ENCODE measurements around the gene TRAFD1.

Gene TRAFD1

GRCh38 chr12:112175361-112176155 is 50.2 kb downstream of the TRAFD1 start:
- no peak overlapping the region for H3K4me3 ChIP-seq (ENCODE audit: insufficient read depth, low read length, poor library complexity, severe bottlenecking)
- no peak overlapping the region for H3K4me2 ChIP-seq (ENCODE audit: low read depth, low read length, poor library complexity, severe bottlenecking)
- H2AFZ ChIP-seq (ENCODE audit: low read depth, low read length, severe bottlenecking) = no peak overlapping the region
- no peaks in the 10 kb centered on the region for H3K9me3 ChIP-seq (ENCODE audit: insufficient read depth, low read length)
- H4K20me1 ChIP-seq (ENCODE audit: low read depth, low read length) = no peaks in the 10 kb centered on the region
- H3K36me3 ChIP-seq (ENCODE audit: low read length) = no peaks in the 10 kb centered on the region
- no peak overlapping the region for H3K27ac ChIP-seq (ENCODE audit: low read depth, low read length)
- no peak overlapping the region for H3K9ac ChIP-seq (ENCODE audit: low read length)
- H3F3A ChIP-seq (ENCODE audit: insufficient read depth) = no peaks in the 10 kb centered on the region
- no peaks in the 10 kb centered on the region for H3K27me3 ChIP-seq (ENCODE audit: low read length)
- TF ChIP-seq EZH2phosphoT487 (conservative IDR thresholded peaks at IDR 0.05; ENCODE audit: low read length) = no peak
- TF ChIP-seq, protein P1, sequence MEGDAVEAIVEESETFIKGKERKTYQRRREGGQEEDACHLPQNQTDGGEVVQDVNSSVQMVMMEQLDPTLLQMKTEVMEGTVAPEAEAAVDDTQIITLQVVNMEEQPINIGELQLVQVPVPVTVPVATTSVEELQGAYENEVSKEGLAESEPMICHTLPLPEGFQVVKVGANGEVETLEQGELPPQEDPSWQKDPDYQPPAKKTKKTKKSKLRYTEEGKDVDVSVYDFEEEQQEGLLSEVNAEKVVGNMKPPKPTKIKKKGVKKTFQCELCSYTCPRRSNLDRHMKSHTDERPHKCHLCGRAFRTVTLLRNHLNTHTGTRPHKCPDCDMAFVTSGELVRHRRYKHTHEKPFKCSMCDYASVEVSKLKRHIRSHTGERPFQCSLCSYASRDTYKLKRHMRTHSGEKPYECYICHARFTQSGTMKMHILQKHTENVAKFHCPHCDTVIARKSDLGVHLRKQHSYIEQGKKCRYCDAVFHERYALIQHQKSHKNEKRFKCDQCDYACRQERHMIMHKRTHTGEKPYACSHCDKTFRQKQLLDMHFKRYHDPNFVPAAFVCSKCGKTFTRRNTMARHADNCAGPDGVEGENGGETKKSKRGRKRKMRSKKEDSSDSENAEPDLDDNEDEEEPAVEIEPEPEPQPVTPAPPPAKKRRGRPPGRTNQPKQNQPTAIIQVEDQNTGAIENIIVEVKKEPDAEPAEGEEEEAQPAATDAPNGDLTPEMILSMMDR (IDR thresholded peaks at IDR 0.05; ENCODE audit: insufficient read depth, low read length, poor library complexity, severe bottlenecking) = no peak
- H3K79me2 ChIP-seq (ENCODE audit: insufficient read depth, low read length) = no peaks in the 10 kb centered on the region
- H3K9me2 ChIP-seq (replicated peaks; ENCODE audit: insufficient read depth, low read length) = no peaks in the 10 kb centered on the region

DNA sequence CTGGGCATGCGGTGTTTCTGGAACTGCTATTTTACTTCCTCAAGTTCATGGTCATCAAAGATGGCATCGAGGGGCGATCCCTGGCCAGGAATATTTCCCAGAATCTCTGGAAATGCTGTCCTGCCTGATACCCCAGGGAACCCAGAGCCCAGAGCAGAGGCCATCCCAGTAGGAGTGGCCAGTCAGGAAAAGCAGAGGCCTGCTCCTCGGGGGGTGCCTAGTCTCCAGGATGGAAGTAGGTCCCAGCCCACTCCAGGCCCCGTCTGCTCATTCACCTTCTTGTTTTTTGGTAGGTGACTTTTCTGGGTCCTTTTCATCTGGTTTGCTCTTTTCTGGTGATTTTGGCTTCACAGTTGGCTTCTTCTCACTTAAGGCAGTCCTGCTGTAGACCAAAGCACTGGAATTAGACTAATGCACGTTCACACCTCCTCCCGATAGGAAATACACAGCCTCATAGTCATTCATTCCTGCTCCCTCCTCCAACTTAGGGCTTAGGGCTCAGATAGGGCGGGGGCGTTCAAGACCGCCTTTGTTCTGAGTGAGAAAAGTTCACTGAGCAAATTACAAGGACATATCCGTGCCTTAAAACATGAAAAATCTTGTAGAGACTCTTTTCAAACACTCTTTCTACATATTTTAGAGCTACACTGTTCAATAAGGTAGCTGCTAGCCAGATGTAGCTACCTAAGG is 51.1 kb downstream of the TRAFD1 start:
- Histone ChIP-seq H3K4me2 (ENCODE audit: low read depth, low read length, poor library complexity, severe bottlenecking) (no peak overlapping the region), H3K36me3 (ENCODE audit: low read length) (no peaks in the 10 kb centered on the region), H3K27me3 (ENCODE audit: low read length) (no peaks in the 10 kb centered on the region), H3K9ac (ENCODE audit: low read length) (no peak overlapping the region), H3K79me2 (ENCODE audit: insufficient read depth, low read length) (no peaks in the 10 kb centered on the region), H2AFZ (ENCODE audit: low read depth, low read length, severe bottlenecking) (no peak overlapping the region), H3F3A (ENCODE audit: insufficient read depth) (no peaks in the 10 kb centered on the region), H4K20me1 (ENCODE audit: low read depth, low read length) (no peaks in the 10 kb centered on the region), H3K27ac (ENCODE audit: low read depth, low read length) (no peak overlapping the region), H3K9me2 (replicated peaks; ENCODE audit: insufficient read depth, low read length) (no peaks in the 10 kb centered on the region), H3K9me3 (ENCODE audit: insufficient read depth, low read length) (no peaks in the 10 kb centered on the region), H3K4me3 (ENCODE audit: insufficient read depth, low read length, poor library complexity, severe bottlenecking) (no peak overlapping the region)
- TF ChIP-seq, protein P1 (IDR thresholded peaks at IDR 0.05; ENCODE audit: insufficient read depth, low read length, poor library complexity, severe bottlenecking) = no peak
- TF ChIP-seq EZH2phosphoT487 (conservative IDR thresholded peaks at IDR 0.05; ENCODE audit: low read length) = no peak

- Histone ChIP-seq H3K36me3 (ENCODE audit: low read length) (no peaks in the 10 kb centered on the region), H3K4me2 (ENCODE audit: low read depth, low read length, poor library complexity, severe bottlenecking) (no peak overlapping the region), H3K4me3 (ENCODE audit: insufficient read depth, low read length, poor library complexity, severe bottlenecking) (no peak overlapping the region), H3K9me2 (replicated peaks; ENCODE audit: insufficient read depth, low read length) (no peaks in the 10 kb centered on the region), H3K27me3 (ENCODE audit: low read length) (no peaks in the 10 kb centered on the region), H3K27ac (ENCODE audit: low read depth, low read length) (no peak overlapping the region), H3F3A (ENCODE audit: insufficient read depth) (no peaks in the 10 kb centered on the region), H3K79me2 (ENCODE audit: insufficient read depth, low read length) (no peaks in the 10 kb centered on the region), H4K20me1 (ENCODE audit: low read depth, low read length) (no peaks in the 10 kb centered on the region), H2AFZ (ENCODE audit: low read depth, low read length, severe bottlenecking) (no peak overlapping the region), H3K9me3 (ENCODE audit: insufficient read depth, low read length) (no peaks in the 10 kb centered on the region), H3K9ac (ENCODE audit: low read length) (no peak overlapping the region)
- TF ChIP-seq EZH2phosphoT487 (conservative IDR thresholded peaks at IDR 0.05; ENCODE audit: low read length) = no peak
- TF ChIP-seq, protein P1 (IDR thresholded peaks at IDR 0.05; ENCODE audit: insufficient read depth, low read length, poor library complexity, severe bottlenecking) = no peak
Observed at GRCh38 chr12:112178796-112179195, 53.4 kb downstream of the TRAFD1 start.

Data from SU-DHL-6 (cell line).